ENCODE results near the gene C3orf18. TPM values are rescaled to one million over a fixed set of nuclear protein-coding genes. Genes with fewer than 3 reads are reported as not detected.

C3orf18 gene
- total and polyA plus RNA-seq, 9 of the 15 experiments (the other 6 are each of a cell fraction or from before 2014, with no cell fraction given): 0.01 to 2.3 (median 0.94) TPM

GRCh38 chr3:50572158-50572557 lies 4.6 kb upstream of the C3orf18 start (continued):
- TF ChIP-seq, protein P1, sequence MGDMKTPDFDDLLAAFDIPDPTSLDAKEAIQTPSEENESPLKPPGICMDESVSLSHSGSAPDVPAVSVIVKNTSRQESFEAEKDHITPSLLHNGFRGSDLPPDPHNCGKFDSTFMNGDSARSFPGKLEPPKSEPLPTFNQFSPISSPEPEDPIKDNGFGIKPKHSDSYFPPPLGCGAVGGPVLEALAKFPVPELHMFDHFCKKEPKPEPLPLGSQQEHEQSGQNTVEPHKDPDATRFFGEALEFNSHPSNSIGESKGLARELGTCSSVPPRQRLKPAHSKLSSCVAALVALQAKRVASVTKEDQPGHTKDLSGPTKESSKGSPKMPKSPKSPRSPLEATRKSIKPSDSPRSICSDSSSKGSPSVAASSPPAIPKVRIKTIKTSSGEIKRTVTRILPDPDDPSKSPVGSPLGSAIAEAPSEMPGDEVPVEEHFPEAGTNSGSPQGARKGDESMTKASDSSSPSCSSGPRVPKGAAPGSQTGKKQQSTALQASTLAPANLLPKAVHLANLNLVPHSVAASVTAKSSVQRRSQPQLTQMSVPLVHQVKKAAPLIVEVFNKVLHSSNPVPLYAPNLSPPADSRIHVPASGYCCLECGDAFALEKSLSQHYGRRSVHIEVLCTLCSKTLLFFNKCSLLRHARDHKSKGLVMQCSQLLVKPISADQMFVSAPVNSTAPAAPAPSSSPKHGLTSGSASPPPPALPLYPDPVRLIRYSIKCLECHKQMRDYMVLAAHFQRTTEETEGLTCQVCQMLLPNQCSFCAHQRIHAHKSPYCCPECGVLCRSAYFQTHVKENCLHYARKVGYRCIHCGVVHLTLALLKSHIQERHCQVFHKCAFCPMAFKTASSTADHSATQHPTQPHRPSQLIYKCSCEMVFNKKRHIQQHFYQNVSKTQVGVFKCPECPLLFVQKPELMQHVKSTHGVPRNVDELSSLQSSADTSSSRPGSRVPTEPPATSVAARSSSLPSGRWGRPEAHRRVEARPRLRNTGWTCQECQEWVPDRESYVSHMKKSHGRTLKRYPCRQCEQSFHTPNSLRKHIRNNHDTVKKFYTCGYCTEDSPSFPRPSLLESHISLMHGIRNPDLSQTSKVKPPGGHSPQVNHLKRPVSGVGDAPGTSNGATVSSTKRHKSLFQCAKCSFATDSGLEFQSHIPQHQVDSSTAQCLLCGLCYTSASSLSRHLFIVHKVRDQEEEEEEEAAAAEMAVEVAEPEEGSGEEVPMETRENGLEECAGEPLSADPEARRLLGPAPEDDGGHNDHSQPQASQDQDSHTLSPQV (IDR thresholded peaks at IDR 0.05): peak; percentile 78
- TF ChIP-seq CBFA2T3 (IDR thresholded peaks at IDR 0.05): no peak
- no peak for TF ChIP-seq ZNF3 (CRISPR knock-in tag; IDR thresholded peaks at IDR 0.05)
- no peak for TF ChIP-seq RBM14 (IDR thresholded peaks at IDR 0.05; ENCODE audit: borderline replicate concordance, insufficient read depth, low read depth, low read length)
- TF ChIP-seq PHB (CRISPR knock-in tag; IDR thresholded peaks at IDR 0.05): no peak

GRCh38 chr3:50571486-50571885 lies 3.9 kb upstream of the C3orf18 start:
- WGBS (ENCODE audit: insufficient coverage, low coverage, missing lambda C conversion rate): 75% methylated on average over 4 of the region's 4 CpGs
- ATAC-seq (no peak), FAIRE-seq (no peak), DNase-seq (ENCODE audit: extremely low read depth in 1 of 4, low spot score in 3 of 4) (no peak)
- intact Hi-C loops (cut with micrococcal nuclease) (no loop called here), in situ Hi-C loops (cut with MboI) (loop anchor here (5.0 kb wide), 1 partner anchor 86 kb away; no protein-coding TSS in a partner anchor)
- no peak overlapping the region for H3K4me2 ChIP-seq (ENCODE audit: insufficient read depth, low read length)
- no TSS peak for BruUV-seq (replicated peaks)
- H3K4me1 ChIP-seq (replicated peaks in 1 of 2; ENCODE audit: control insufficient read depth in 2 of 2, insufficient read depth in 2 of 2, low read length in 2 of 2): peaks cover 47 to 49% of the 10 kb centered on the region in 2 experiments; a peak in 4 of 5 replicates
- CTCF ChIA-PET (ENCODE audit: low intra/inter-chr PET ratio): interaction anchor here (0.6 to 5.6 kb wide), 2 partner anchors 35 to 43 kb away, joined by 3 to 56 read pairs; partner anchors contain the start of genes CISH and MAPKAPK3
- H3K27ac ChIP-seq (ENCODE audit: extremely low read depth, low read depth, low read length): no peak overlapping the region
- no peak overlapping the region for H3K9ac ChIP-seq (ENCODE audit: insufficient read depth in 1 of 2, low read depth in 2 of 2, low read length in 2 of 2)
- no peak overlapping the region for H2AFZ ChIP-seq (ENCODE audit: low read depth, low read length)
- H3K4me3 ChIP-seq: no peak overlapping the region
- POLR2A ChIA-PET: interaction anchor here (0.7 to 1.6 kb wide), 3 partner anchors 9 to 31 kb away, joined by 3 to 7 read pairs (median 4); no protein-coding TSS in a partner anchor
- TF ChIP-seq SMC3 (conservative IDR thresholded peaks at IDR 0.05; ENCODE audit: insufficient read depth, low read depth, low read length) (no peak), FOXA3 (CRISPR knock-in tag; conservative IDR thresholded peaks at IDR 0.05 in 1 of 2, IDR thresholded peaks at IDR 0.05 in 1 of 2) (no peak)
- TF ChIP-seq, protein P2, sequence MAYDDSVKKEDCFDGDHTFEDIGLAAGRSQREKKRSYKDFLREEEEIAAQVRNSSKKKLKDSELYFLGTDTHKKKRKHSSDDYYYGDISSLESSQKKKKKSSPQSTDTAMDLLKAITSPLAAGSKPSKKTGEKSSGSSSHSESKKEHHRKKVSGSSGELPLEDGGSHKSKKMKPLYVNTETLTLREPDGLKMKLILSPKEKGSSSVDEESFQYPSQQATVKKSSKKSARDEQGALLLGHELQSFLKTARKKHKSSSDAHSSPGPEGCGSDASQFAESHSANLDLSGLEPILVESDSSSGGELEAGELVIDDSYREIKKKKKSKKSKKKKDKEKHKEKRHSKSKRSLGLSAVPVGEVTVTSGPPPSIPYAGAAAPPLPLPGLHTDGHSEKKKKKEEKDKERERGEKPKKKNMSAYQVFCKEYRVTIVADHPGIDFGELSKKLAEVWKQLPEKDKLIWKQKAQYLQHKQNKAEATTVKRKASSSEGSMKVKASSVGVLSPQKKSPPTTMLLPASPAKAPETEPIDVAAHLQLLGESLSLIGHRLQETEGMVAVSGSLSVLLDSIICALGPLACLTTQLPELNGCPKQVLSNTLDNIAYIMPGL (CRISPR knock-in tag; IDR thresholded peaks at IDR 0.05): no peak
- TF ChIP-seq, protein P3, sequence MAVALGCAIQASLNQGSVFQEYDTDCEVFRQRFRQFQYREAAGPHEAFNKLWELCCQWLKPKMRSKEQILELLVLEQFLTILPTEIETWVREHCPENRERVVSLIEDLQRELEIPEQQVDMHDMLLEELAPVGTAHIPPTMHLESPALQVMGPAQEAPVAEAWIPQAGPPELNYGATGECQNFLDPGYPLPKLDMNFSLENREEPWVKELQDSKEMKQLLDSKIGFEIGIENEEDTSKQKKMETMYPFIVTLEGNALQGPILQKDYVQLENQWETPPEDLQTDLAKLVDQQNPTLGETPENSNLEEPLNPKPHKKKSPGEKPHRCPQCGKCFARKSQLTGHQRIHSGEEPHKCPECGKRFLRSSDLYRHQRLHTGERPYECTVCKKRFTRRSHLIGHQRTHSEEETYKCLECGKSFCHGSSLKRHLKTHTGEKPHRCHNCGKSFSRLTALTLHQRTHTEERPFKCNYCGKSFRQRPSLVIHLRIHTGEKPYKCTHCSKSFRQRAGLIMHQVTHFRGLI (CRISPR knock-in tag; IDR thresholded peaks at IDR 0.05): no peak
- no peaks in the 10 kb centered on the region for H3K9me3 ChIP-seq (replicated peaks; ENCODE audit: control insufficient read depth, insufficient read depth, low read depth, low read length)
- H3K36me3 ChIP-seq (ENCODE audit: control insufficient read depth, insufficient read depth, low read length): peaks cover 28% of the 10 kb centered on the region; the same call in 2 of the 3 replicates
- H3K9me1 ChIP-seq (ENCODE audit: control insufficient read depth, insufficient read depth, low read length): no peaks in the 10 kb centered on the region
- H4K20me1 ChIP-seq (replicated peaks; ENCODE audit: control insufficient read depth, insufficient read depth, low read length): no peaks in the 10 kb centered on the region
- no peaks in the 10 kb centered on the region for H3K27me3 ChIP-seq (ENCODE audit: control insufficient read depth in 2 of 2, insufficient read depth in 2 of 2, low read length in 2 of 2)
- H3K79me2 ChIP-seq (ENCODE audit: control insufficient read depth, insufficient read depth, low read length): peaks cover 15% of the 10 kb centered on the region
